Caco-2 (cell line): ENCODE measurements around the gene LAMTOR4. TPM values are rescaled to one million over a fixed set of nuclear protein-coding genes. Genes with fewer than 3 reads are reported as not detected.

ENCODE experiments used
- BruUV-seq: library from RNA; stranded (reverse); fragments of 400-500 nt; replicated peaks from 2 replicates; lab custom pipeline; 2021; lab: Mats Ljungman, UMichigan
- CTCF ChIA-PET: fragments of 300-600 bp; sonication (Branson Sonifier 250); formaldehyde crosslinking; loops from one replicate; lab custom pipeline; 2022; ENCODE audit warnings: antibody characterized with exemption; lab: Charles Lee
- POLR2A ChIA-PET: fragments of 300-600 bp; sonication (Branson Sonifier 250); formaldehyde crosslinking; loops from one replicate; lab custom pipeline; 2022; ENCODE audit warnings: antibody characterized with exemption; lab: Charles Lee
- DNase-seq, 2 experiments: peaks; one replicate each; pipeline versions ENCODE4 v3.0.0 to v3.0.0-alpha.2; 2020 to 2022
- H3K27me3 ChIP-seq: replicated peaks from 2 replicates; pipeline ENCODE4 v1.6.0; 2011; ENCODE audit warnings: low read length; ENCODE audit not compliant: control insufficient read depth, insufficient read depth
- H3K36me3 ChIP-seq: 2 replicates; pipeline ENCODE4 v1.5.1; 2011; ENCODE audit warnings: low read length; ENCODE audit not compliant: control insufficient read depth, insufficient read depth
- H3K4me1 ChIP-seq: fragments of 250-450 bp; sonication (Bioruptor Pico); 2 replicates; pipeline ENCODE4 v1.5.1; 2020; ENCODE audit warnings: mild to moderate bottlenecking
- H3K4me3 ChIP-seq: 2 replicates; pipeline ENCODE4 v1.5.1; 2011; ENCODE audit warnings: low read depth, mild to moderate bottlenecking, control low read depth, low read length
- H3K9me3 ChIP-seq: fragments of 250-450 bp; sonication (Bioruptor Pico); 2 replicates; pipeline ENCODE4 v1.5.1; 2020; ENCODE audit warnings: mild to moderate bottlenecking, moderate library complexity
- H3K27ac Mint-ChIP-seq: one replicate; pipeline ENCODE4 v1.8.0; 2022; ENCODE audit warnings: mixed read lengths; ENCODE audit not compliant: unreplicated experiment
- H3K27me3 Mint-ChIP-seq: one replicate; pipeline ENCODE4 v1.8.0; 2022; ENCODE audit warnings: mixed read lengths; ENCODE audit not compliant: insufficient read depth, unreplicated experiment
- H3K36me3 Mint-ChIP-seq: one replicate; pipeline ENCODE4 v1.8.0; 2022; ENCODE audit warnings: mild to moderate bottlenecking, mixed read lengths; ENCODE audit not compliant: insufficient read depth, unreplicated experiment
- H3K4me1 Mint-ChIP-seq: one replicate; pipeline ENCODE4 v1.8.0; 2022; ENCODE audit warnings: low read depth, mixed read lengths; ENCODE audit not compliant: unreplicated experiment
- H3K4me3 Mint-ChIP-seq: one replicate; pipeline ENCODE4 v1.8.0; 2022; ENCODE audit warnings: mild to moderate bottlenecking, moderate library complexity, mixed read lengths; ENCODE audit not compliant: unreplicated experiment
- H3K9me3 Mint-ChIP-seq: one replicate; pipeline ENCODE4 v1.8.0; 2022; ENCODE audit warnings: mixed read lengths; ENCODE audit not compliant: unreplicated experiment
- intact Hi-C: fragments of 100-400 bp; cut with micrococcal nuclease; formaldehyde crosslinking; loops from one replicate; pipeline ENCODE4 v1.10.0; 2022; ENCODE audit not compliant: unreplicated experiment
- total RNA-seq: library from RNA; stranded (reverse); gene quantifications from 2 replicates; pipeline ENCODE4 v1.2.3, GENCODE V29; 2022
- TF ChIP-seq, protein P1 (sequence below), 2 experiments: fragments of 200-600 bp in 1 of 2; IDR thresholded peaks; 1 replicate in 1 of 2; 2 replicates in 1 of 2; pipeline versions ENCODE4 v1.5.1 to v1.8.0; 2011 to 2022; ENCODE audit warnings: antibody characterized with exemption in 1 of 2, control low read depth in 1 of 2, inconsistent platforms in 1 of 2, low read depth in 1 of 2, low read length in 1 of 2, mild to moderate bottlenecking in 1 of 2, moderate library complexity in 1 of 2; ENCODE audit not compliant: insufficient read depth in 1 of 2, severe bottlenecking in 1 of 2, unreplicated experiment in 1 of 2

The LAMTOR4 gene
- total RNA-seq, 1 experiment from 2014 or later, result 107 TPM

- no peaks in the 10 kb centered on the region for H3K27me3 Mint-ChIP-seq
- Histone ChIP-seq H3K4me1 (peaks cover 27% of the 10 kb centered on the region), H3K27me3 (no peaks in the 10 kb centered on the region), H3K4me3 (peak within 1 kb of the TSS; percentile 87), H3K36me3 (no peaks in the 10 kb centered on the region; the same call in 1 of the 2 replicates), H3K9me3 (no peaks in the 10 kb centered on the region)
- peak within 1 kb of the TSS; percentile 79 for H3K4me3 Mint-ChIP-seq
- intact Hi-C loops, result loop anchor here (1.0 kb wide), 1 partner anchor 10 kb away; the partner anchor contains the start of gene LAMTOR4
- no peaks in the 10 kb centered on the region for H3K9me3 Mint-ChIP-seq
- peaks cover 61% of the 10 kb centered on the region for H3K36me3 Mint-ChIP-seq
- BruUV-seq, result no TSS peak
- ChIA-PET POLR2A (interaction anchor here (0.9 to 1.6 kb wide), 4 partner anchors 10 to 19 kb away, joined by 4 to 7 read pairs (median 6); partner anchors contain the start of genes GAL3ST4, GPC2, LAMTOR4 and STAG3), CTCF (no interaction called here)
- H3K4me1 Mint-ChIP-seq, result peaks cover 26% of the 10 kb centered on the region
- TF ChIP-seq, protein P1, sequence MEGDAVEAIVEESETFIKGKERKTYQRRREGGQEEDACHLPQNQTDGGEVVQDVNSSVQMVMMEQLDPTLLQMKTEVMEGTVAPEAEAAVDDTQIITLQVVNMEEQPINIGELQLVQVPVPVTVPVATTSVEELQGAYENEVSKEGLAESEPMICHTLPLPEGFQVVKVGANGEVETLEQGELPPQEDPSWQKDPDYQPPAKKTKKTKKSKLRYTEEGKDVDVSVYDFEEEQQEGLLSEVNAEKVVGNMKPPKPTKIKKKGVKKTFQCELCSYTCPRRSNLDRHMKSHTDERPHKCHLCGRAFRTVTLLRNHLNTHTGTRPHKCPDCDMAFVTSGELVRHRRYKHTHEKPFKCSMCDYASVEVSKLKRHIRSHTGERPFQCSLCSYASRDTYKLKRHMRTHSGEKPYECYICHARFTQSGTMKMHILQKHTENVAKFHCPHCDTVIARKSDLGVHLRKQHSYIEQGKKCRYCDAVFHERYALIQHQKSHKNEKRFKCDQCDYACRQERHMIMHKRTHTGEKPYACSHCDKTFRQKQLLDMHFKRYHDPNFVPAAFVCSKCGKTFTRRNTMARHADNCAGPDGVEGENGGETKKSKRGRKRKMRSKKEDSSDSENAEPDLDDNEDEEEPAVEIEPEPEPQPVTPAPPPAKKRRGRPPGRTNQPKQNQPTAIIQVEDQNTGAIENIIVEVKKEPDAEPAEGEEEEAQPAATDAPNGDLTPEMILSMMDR (IDR thresholded peaks at IDR 0.05; ENCODE audit: insufficient read depth in 1 of 2, low read depth in 1 of 2, low read length in 1 of 2, severe bottlenecking in 1 of 2, unreplicated experiment in 1 of 2), result no peak
- peak within 1 kb of the TSS; percentile 90 for H3K27ac Mint-ChIP-seq
- DNase-seq, result peak; percentile 94 to 97
These were observed 9.7 kb downstream of the LAMTOR4 start, which contains the start of gene TRAPPC14 for GRCh38 chr7:100158229-100159098. Gene TRAPPC14, minus strand, starts transcription at chr7:100158723. Its CDS starts 224 bp downstream, at chr7:100158499.

- CTCF ChIA-PET, result interaction anchor here (0.7 kb wide), 1 partner anchor 30 kb away, joined by 4 read pairs; no protein-coding TSS in a partner anchor
- H3K27ac Mint-ChIP-seq, result peak overlapping the region; percentile 90
These were observed 10.4 kb downstream of the LAMTOR4 start for GRCh38 chr7:100159099-100159623.

More at GRCh38 chr7:100159099-100159623, 10.4 kb downstream of the LAMTOR4 start:
- H3K4me3 ChIP-seq, result peak overlapping the region; percentile 87
- no peaks in the 10 kb centered on the region for H3K27me3 ChIP-seq
- TSS peak; percentile 39 for BruUV-seq
- Mint-ChIP-seq H3K4me1 (peaks cover 20% of the 10 kb centered on the region), H3K9me3 (no peaks in the 10 kb centered on the region), H3K4me3 (peak overlapping the region; percentile 79), H3K27me3 (no peaks in the 10 kb centered on the region), H3K36me3 (peaks cover 54% of the 10 kb centered on the region)
- POLR2A ChIA-PET, result interaction anchor here (1.6 kb wide), 1 partner anchor 10 kb away, joined by 7 read pairs; the partner anchor contains the start of gene LAMTOR4
- intact Hi-C loops, result no loop called here
- peaks cover 27% of the 10 kb centered on the region for H3K4me1 ChIP-seq
- H3K36me3 ChIP-seq, result no peaks in the 10 kb centered on the region; the same call in 1 of the 2 replicates
- TF ChIP-seq, protein P1 (IDR thresholded peaks at IDR 0.05; ENCODE audit: insufficient read depth in 1 of 2, low read depth in 1 of 2, low read length in 1 of 2, severe bottlenecking in 1 of 2, unreplicated experiment in 1 of 2), result no peak
- DNase-seq, result no peak
- no peaks in the 10 kb centered on the region for H3K9me3 ChIP-seq
